T1000 (cell line): ENCODE data around the gene MACC1.
"Not testable (repeated sequence)": the region's sequence is repeated elsewhere in the genome, so short reads cannot be mapped to it uniquely, and the experiment has no call there.

Experiments
- DNase-seq: peaks from one replicate; lab custom pipeline; 2025; ENCODE audit warnings: mixed read lengths; lab: John Stamatoyannopoulos, UW

The MACC1 gene

GRCh38 chr7:20126060-20126459 is 91.1 kb downstream of the MACC1 start:
- DNase-seq, result not testable (repeated sequence)

GRCh38 chr7:20124087-20124486 is 93.1 kb downstream of the MACC1 start:
- not testable (repeated sequence) for DNase-seq

GRCh38 chr7:20122653-20123316 is 94.4 kb downstream of the MACC1 start:
- not testable (repeated sequence) for DNase-seq

GRCh38 chr7:20122073-20122472 is 95.1 kb downstream of the MACC1 start:
- no peak for DNase-seq

GRCh38 chr7:20121404-20121803 is 95.8 kb downstream of the MACC1 start:
- DNase-seq, result no peak

GRCh38 chr7:20120611-20121168 is 96.5 kb downstream of the MACC1 start:
- not testable (repeated sequence) for DNase-seq

- no peak for DNase-seq
Observed at GRCh38 chr7:20116869-20117268, 100.3 kb downstream of the MACC1 start.

- DNase-seq, result no peak
Observed at GRCh38 chr7:20114468-20114867, 102.7 kb downstream of the MACC1 start.

- DNase-seq, result no peak
Observed at GRCh38 chr7:20113427-20114027, 103.7 kb downstream of the MACC1 start.

- DNase-seq, result no peak
Observed at GRCh38 chr7:20112696-20113095, 104.5 kb downstream of the MACC1 start.

- DNase-seq, result no peak
Observed at GRCh38 chr7:20111821-20112542, 105.2 kb downstream of the MACC1 start.

GRCh38 chr7:20107582-20107981 is 109.6 kb downstream of the MACC1 start:
- DNase-seq, result no peak

- no peak for DNase-seq
Observed at GRCh38 chr7:20104696-20105095, 112.5 kb downstream of the MACC1 start.

- DNase-seq, result no peak
Observed at GRCh38 chr7:20102982-20103381, 114.2 kb downstream of the MACC1 start.

GRCh38 chr7:20095862-20096261 is 121.3 kb downstream of the MACC1 start:
- DNase-seq, result no peak

GRCh38 chr7:20095436-20095835 is 121.7 kb downstream of the MACC1 start:
- no peak for DNase-seq

GRCh38 chr7:20089431-20089830 is 127.8 kb downstream of the MACC1 start:
- no peak for DNase-seq

GRCh38 chr7:20085086-20085485 is 132.1 kb downstream of the MACC1 start:
- no peak for DNase-seq
